Inferior parietal cortex (tissue), 1 donor: ENCODE data around the gene TCP11.

Experiments
- DNase-seq: peaks from one replicate; pipeline ENCODE4 v3.0.0-alpha.2; 2016; ENCODE audit errors: extremely low spot score

Gene TCP11

GRCh38 chr6:35141007-35141655 is at the start of gene TCP11:
Gene TCP11, minus strand, starts transcription at chr6:35141339. Its CDS starts 469 bp downstream, at chr6:35140870.
- DNase-seq, result no peak

GRCh38 chr6:35190306-35190705 is 49.2 kb upstream of the TCP11 start:
- DNase-seq, result no peak

DNA sequence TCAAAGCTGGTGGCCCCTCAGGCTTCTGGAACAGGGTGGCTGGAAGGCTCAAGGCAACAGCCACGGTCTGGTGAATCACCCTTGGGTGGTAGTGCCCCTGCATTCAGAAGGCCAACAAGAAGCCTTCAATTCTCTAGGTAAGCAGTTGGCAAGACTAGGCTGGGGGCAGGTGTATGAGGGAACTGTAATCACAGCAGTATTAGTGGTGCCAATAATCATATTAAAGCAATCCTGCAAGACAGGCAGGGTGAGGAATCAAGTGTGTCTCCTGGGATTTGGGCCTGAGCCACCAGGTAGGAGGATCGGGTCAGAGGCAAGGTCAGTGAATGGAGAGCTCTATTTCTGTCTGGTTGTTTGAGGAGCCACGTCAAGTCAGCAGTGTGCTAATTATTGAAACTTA is 47.7 kb upstream of the TCP11 start:
- DNase-seq, result no peak

DNA sequence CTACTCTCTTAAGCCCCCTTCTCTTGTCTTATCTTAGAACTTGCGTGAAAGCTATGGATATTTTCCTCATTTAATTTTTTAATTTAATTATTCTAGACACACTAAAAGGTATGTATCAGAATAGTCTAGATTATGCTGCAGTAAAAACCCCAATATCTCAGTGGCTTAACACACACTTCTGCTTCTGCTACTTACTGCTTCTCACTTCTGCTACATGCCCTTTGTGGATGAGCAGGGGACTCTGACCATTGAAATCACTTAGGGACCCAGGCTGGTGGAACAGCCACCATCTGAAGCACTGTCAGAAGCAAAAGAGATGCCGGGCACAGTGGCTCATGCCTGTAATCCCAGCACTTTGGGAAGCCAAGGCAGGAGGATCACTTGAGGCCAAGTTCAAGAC is 45.4 kb upstream of the TCP11 start:
- no peak for DNase-seq

DNA sequence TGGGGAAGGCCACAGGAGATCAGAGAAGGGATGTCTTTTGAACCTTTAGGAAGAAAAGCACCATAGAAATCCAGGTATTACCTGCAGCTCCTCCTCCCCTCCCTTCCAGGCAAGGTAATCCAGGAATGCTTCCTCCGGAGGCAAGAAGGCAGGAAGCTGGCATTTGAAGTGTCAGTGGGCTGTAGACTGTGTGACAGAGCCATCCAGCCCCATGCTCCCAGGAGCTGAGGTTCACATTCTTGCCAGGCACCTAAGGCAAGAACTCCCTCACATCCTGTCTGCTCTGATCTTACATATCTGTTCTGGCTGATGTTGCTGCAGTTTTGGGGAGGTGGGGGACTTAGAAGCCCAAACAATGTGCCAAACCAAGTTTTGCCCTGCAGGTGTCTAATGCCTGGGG is 44.8 kb upstream of the TCP11 start:
- DNase-seq, result no peak

DNA sequence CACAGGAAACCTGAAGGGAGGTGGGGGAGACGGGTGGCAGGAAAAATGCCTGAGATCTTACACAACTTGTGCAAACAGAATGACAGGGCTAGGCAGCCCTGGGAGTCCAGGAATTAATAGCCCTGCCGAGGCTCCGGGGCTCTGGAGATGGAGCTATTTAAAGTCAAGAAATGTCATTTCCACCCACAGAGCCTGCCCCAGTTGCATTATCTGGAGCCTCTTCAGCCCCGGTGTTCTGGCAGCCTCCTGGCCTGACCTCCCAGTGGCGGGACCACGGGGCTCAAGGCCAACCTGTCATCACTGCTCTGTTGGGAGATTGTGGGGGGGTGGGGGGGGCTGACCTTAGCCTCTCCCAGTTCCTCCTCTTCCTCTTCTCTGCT is 44.2 kb upstream of the TCP11 start:
- DNase-seq, result no peak

DNA sequence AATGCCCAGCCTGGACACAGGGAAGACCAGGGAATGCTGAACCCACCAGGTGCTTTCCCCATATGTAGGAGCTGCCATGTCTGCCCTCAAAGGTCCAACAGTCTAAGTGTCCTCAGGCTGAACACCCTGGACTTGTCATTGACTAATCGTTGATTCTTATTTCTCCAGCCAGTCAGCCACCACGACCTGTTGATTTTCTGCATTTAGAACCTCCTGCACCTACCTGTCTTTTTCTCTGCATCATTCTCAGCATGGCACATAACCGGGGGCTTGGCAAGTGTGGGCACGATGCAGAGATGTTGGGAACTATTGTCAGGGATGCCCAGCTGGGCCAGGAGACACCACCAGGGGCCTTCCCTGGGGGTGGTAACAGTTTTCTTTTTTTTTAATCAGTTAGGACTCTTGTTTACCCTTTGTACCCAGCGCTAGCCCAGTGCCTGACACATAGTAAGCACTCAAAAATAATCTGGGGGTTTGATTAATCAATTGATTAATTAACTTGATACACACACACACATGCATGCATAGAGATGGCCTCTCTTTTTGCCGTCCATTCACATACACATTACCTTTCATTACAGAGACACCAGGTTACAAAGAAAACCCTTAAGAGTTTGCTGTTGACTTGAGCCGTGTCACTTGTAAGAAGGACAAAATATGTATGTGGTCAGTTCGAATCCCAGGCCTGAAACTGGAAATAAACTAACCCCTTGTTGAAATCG is 43.6 kb upstream of the TCP11 start:
- DNase-seq, result no peak

DNA sequence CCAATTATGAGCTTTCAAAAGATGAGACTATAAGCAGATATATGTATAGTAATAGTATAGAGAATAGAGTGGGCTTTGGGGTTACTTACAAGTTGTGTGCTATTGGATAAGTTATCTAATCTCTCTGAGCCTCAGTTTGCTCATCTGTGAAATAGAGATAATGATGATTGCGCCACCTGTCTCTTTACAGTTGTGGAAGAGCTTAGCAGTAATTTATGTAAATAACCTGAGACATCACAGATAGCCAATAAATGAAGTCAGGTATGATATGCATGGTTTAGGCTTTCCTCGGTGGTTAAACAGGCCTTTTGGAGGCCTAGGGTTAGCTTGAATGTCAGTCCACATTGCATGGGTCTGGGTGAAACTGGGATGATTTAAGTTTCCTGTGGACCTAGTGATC is 42.8 kb upstream of the TCP11 start:
- no peak for DNase-seq

DNA sequence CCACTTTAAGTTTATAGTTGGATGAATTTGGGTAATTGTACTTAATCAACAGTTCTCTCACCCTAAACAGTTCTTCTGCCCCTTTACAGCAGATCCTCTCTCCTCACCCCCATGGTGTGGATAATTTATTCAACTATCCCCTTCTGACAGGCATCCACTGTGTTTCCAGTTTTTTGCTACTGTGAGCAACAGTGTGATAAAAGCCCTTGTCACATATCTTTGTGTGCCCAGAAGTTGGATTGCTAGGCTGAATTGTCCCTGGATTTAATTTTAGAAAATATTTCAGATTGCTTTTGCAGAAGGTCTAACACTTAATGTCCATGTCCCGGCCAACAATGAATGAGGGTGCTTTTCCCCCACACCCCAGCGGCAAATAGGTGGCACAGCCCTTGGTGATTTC is 42.1 kb upstream of the TCP11 start:
- DNase-seq, result no peak

GRCh38 chr6:35181933-35182612 is 40.9 kb upstream of the TCP11 start:
- no peak for DNase-seq

DNA sequence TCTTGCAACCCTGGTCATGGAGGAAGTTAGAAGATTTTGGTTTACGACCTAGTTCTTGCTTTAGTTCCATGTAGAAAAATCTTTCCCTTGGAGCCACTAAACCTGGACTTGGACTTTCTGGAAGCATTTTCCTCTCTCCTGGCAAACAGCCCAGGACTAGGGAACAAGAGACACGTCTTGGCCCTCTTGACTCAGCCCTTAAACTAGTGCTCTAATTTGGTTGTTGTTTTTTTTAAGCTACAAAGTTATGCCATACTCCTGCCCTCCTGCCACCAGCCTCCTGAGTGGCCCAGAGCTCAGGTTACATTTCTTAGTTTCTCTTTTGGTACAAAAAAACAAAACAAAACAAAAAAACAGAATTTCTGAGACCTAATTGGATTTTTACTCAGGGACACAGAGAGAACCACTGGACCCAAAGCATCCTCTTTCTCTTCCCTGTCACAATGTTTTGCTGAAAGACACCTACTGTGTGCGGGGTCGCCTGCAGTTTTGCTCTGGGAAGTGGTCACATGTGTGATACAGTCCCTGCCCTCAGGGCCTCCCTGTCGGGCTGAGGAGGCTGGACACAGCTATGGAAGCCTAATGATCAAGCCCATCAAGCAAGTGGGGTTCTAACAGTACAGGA is 40.3 kb upstream of the TCP11 start:
- no peak for DNase-seq

DNA sequence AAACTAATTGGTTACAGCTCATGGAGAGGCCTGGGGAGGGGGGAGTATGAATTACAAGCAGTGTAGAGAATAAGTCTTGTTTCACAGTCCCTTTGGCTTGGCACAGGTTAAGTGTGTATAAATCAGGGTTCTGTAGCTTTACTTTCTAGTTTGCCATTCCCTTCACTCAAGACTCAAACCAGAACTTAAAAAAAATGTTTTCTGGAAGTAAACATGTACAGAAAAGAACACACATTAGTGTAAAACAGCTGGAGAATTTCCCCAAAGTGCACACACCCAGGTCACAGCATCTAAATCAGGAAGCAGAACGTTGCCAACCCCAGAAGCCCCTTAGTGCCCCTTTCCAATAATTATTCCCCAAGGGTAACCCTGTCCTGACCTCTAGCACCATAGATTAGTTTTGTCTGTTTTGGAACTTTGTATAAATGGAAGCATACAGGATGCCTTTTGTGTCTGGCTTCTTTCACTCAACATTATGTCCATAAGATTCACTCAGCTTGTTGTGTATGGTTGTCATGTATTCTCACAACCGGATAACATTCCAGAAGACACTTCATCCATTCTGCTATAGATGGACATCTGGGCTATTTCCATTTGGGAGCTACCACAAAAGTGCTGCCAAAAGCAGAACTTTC is 38.9 kb upstream of the TCP11 start:
- no peak for DNase-seq

GRCh38 chr6:35178932-35179832 is 38.0 kb upstream of the TCP11 start:
- no peak for DNase-seq

DNA sequence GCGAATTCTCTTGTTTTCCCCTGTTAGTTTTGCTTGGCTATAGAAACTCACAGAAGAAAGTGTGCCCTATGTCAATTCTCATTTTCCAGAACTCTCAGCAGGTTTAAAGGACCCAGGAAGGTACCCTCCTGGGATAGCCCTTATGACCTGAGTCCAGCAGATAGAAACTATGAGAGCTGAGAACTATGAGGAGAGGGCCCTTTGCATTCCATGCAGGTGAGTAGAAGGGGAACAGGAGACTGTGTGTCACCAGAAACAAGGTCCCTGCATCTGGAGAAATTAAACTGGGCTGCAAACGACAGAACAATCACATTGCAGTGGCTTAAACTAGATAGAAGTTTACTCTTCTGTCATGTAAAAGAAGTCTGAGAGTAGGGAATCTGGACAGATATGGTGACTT is 36.9 kb upstream of the TCP11 start:
- no peak for DNase-seq

DNA sequence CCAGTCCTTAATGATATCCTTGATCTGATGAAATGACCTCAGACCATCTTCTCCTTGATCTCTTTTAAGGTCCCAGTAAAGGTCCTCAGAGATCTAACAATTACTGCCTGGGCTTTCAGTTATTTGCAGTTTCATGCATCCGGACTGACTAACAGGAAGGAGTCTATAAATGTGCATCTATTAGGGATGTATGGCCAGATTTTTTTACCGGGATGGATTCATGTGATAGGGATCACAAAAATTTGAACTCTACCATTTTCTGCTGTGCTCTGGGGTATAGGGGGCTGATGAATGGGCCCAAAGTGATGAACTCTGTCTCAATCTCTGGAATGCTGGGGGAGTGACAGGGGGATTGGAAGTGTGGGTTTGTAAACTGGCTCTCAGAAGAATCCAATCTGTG is 36.5 kb upstream of the TCP11 start:
- no peak for DNase-seq

DNA sequence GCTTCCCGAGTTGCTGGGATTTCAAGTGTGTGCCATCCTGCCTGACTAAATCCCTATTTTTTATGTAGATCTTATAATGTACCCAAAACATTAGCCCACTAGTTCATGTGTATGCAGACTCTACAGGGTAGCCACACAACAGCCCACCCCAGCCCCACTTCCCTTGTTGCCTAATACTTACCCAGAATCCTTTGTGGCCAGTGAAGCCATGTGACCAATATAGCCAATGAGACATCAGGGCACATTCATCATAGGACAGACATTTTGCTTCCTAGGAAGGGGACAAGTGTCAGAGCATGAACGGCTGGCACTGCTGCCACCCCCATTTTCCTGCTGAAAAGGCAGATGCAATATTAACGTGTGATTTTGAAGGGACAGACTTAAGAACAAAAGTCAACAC is 36.0 kb upstream of the TCP11 start:
- no peak for DNase-seq

GRCh38 chr6:35176301-35177024 is 35.3 kb upstream of the TCP11 start:
- DNase-seq, result no peak

GRCh38 chr6:35174501-35174900 is 33.4 kb upstream of the TCP11 start:
- no peak for DNase-seq

DNA sequence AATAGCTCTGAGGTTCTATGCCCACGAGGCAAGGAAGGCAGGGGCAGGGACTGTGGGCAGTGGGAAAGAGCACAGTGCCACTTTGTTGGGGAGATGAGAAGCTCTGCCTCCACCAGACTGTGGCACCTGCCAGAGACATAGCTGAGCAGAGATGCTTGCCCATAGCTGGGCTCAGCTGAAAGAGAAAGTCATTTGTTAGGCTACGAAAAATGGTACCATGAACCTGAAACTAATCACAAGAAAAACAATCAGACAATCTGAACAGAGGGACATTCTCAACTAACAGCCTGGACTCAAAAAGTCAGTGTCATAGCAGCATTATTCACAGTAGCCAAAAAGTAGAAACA is 32.9 kb upstream of the TCP11 start:
- DNase-seq, result no peak

- no peak for DNase-seq
These were observed 32.4 kb upstream of the TCP11 start for GRCh38 chr6:35173427-35174087.
